A673 (cell line): ENCODE measurements around the gene FRS3. TPM values are rescaled to one million over a fixed set of nuclear protein-coding genes. Genes with fewer than 3 reads are reported as not detected.

Experiments
- BruUV-seq: library from RNA; stranded (reverse); fragments of 400-500 nt; replicated peaks from 2 replicates; lab custom pipeline; 2021; lab: Mats Ljungman, UMichigan
- CTCF ChIA-PET: fragments of 300-600 bp; sonication (Branson Sonifier 250); formaldehyde crosslinking; loops from one replicate; lab custom pipeline; 2022; ENCODE audit warnings: antibody characterized with exemption; lab: Charles Lee
- POLR2A ChIA-PET: fragments of 300-600 bp; sonication (Branson Sonifier 250); formaldehyde crosslinking; loops from one replicate; lab custom pipeline; 2022; ENCODE audit warnings: antibody characterized with exemption; ENCODE audit not compliant: low non-redundant PET; lab: Charles Lee
- DNase-seq: peaks from one replicate; pipeline ENCODE4 v3.0.0-alpha.2; 2015; ENCODE audit warnings: low spot score
- H3K27ac ChIP-seq: fragments of 200-600 bp; sonication (generic); 2 replicates; pipeline ENCODE4 v1.5.1; 2016; ENCODE audit warnings: mixed run types, low read depth, mild to moderate bottlenecking, mixed read lengths, antibody characterized with exemption, low read length; ENCODE audit not compliant: poor library complexity, severe bottlenecking
- H3K27me3 ChIP-seq: fragments of 200-600 bp; sonication (generic); replicated peaks from 2 replicates; pipeline ENCODE4 v1.6.1; 2017; ENCODE audit warnings: mixed run types, low read depth, mild to moderate bottlenecking, mixed read lengths, antibody characterized with exemption, low read length; ENCODE audit not compliant: insufficient read depth, poor library complexity
- H3K36me3 ChIP-seq: fragments of 200-600 bp; sonication (generic); 2 replicates; pipeline ENCODE4 v1.6.1; 2016; ENCODE audit warnings: mixed run types, mild to moderate bottlenecking, mixed read lengths, antibody characterized with exemption, low read length; ENCODE audit not compliant: insufficient read depth, poor library complexity, severe bottlenecking
- H3K4me1 ChIP-seq: fragments of 200-600 bp; sonication (generic); 2 replicates; pipeline ENCODE4 v1.6.1; 2017; ENCODE audit warnings: mixed run types, mild to moderate bottlenecking, mixed read lengths, antibody characterized with exemption, low read length; ENCODE audit not compliant: insufficient read depth, poor library complexity, severe bottlenecking
- H3K4me3 ChIP-seq: fragments of 200-600 bp; sonication (generic); 2 replicates; pipeline ENCODE4 v1.5.1; 2016; ENCODE audit warnings: low read depth, mixed run types, mild to moderate bottlenecking, mixed read lengths, low read length; ENCODE audit not compliant: poor library complexity, severe bottlenecking
- H3K9me3 ChIP-seq: fragments of 200-600 bp; sonication (generic); 2 replicates; pipeline ENCODE4 v1.6.1; 2016; ENCODE audit warnings: mixed run types, low read depth, mild to moderate bottlenecking, mixed read lengths, antibody characterized with exemption, low read length; ENCODE audit not compliant: poor library complexity, severe bottlenecking
- EZH2 ChIP-seq: fragments of 200-600 bp; sonication (generic); IDR thresholded peaks from 2 replicates; pipeline ENCODE4 v1.6.1; 2017; ENCODE audit warnings: borderline replicate concordance, low read depth, mild to moderate bottlenecking, mixed read lengths, antibody characterized with exemption, low read length; ENCODE audit not compliant: poor library complexity, severe bottlenecking
- intact Hi-C: fragments of 100-400 bp; cut with micrococcal nuclease; formaldehyde crosslinking; loops from one replicate; pipeline ENCODE4 v1.10.0; 2022; ENCODE audit not compliant: unreplicated experiment
- total RNA-seq: library from RNA; stranded (reverse); gene quantifications from 2 replicates; pipeline ENCODE4 v1.2.3, GENCODE V29; 2021
- TF ChIP-seq, protein P1 (sequence below): fragments of 300-800, 200-600 bp; sonication (generic); conservative IDR thresholded peaks from 2 replicates; pipeline ENCODE4 v1.5.1; 2017; ENCODE audit warnings: low read depth, mild to moderate bottlenecking, antibody characterized with exemption, low read length, moderate library complexity, mixed read lengths

FRS3 gene
- total RNA-seq, 1 experiment from 2014 or later: 3.0 TPM

DNA sequence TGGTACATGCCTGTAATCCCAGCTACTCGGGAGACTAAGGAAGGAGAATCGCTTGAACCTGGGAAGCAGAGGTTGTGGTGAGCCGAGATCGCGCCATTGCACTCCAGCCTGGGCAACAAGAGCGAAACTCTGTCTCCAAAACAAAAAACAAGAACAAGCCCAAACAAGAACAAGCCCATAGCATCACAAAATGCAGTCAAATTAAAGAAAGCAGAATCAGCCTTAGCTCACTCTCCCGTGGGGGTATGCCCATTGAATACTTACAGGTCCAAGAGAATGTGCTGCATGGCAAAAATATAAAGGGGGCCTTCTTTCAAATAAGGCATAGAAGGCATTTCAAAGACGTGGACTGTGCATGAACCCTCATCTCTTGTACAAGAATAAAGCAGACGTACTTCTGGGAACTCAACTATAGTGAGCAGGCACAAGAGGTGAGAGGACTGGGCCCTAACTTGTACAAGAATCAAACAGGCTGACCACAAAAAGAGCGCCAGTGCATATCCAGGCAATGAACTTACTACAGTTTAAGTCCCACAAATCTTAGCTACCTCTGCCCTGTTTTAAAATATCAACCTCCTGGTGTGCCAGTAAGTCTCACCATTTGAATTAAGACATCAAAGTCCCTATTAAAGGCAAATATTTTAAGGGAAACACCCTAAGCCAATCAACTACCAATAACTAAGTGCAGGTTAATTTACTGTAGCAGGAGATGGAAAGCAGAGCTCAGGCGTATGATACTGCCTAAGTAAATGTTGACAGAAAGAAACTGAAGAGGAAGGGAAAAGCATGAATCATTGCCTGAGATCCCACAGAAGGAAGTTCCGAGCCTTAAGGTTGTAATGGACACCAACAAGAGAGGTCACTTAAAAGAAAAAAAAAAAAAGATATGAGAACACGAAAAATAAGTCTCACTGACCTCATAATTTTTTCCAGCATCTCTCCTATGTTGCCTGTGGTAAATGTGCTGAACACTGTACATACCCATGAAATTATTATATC is 45.2 kb upstream of the FRS3 start:
- H3K27me3 ChIP-seq: no peaks in the 10 kb centered on the region
- POLR2A ChIA-PET: no interaction called here
- intact Hi-C loops: no loop called here
- BruUV-seq: no TSS peak
- no peak overlapping the region for H3K27ac ChIP-seq
- H3K9me3 ChIP-seq: no peaks in the 10 kb centered on the region
- H3K36me3 ChIP-seq: no peaks in the 10 kb centered on the region
- H3K4me1 ChIP-seq: no peaks in the 10 kb centered on the region
- no peak overlapping the region for H3K4me3 ChIP-seq
- CTCF ChIA-PET: no interaction called here
- DNase-seq: no peak
- TF ChIP-seq, protein P1, sequence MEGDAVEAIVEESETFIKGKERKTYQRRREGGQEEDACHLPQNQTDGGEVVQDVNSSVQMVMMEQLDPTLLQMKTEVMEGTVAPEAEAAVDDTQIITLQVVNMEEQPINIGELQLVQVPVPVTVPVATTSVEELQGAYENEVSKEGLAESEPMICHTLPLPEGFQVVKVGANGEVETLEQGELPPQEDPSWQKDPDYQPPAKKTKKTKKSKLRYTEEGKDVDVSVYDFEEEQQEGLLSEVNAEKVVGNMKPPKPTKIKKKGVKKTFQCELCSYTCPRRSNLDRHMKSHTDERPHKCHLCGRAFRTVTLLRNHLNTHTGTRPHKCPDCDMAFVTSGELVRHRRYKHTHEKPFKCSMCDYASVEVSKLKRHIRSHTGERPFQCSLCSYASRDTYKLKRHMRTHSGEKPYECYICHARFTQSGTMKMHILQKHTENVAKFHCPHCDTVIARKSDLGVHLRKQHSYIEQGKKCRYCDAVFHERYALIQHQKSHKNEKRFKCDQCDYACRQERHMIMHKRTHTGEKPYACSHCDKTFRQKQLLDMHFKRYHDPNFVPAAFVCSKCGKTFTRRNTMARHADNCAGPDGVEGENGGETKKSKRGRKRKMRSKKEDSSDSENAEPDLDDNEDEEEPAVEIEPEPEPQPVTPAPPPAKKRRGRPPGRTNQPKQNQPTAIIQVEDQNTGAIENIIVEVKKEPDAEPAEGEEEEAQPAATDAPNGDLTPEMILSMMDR: no peak

- CTCF ChIA-PET: no interaction called here
- no TSS peak for BruUV-seq
- POLR2A ChIA-PET: no interaction called here
Measured at GRCh38 chr6:41823178-41823577, 43.5 kb upstream of the FRS3 start.

DNA sequence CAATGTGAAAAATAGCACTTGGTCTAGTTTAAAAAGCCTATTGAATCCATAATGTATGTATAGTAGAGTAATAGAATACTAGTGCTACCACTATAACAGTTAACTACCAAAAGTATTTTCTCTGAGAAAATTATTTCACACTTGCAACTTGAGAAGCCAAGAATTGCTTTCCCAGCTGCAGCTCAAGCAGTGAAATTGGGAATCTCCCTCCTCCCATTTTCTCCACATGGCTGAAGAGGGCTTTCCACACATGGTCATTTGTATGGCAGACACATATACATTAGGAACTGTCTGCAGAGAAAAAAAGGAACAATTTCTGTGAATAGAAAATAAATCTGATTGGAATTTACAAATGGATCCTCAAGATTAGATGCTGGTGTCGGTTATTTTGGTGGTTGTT is 42.3 kb upstream of the FRS3 start:
- no peak for TF ChIP-seq EZH2
- TF ChIP-seq, protein P1: no peak
- no peaks in the 10 kb centered on the region for H3K4me1 ChIP-seq
- POLR2A ChIA-PET: no interaction called here
- H3K27ac ChIP-seq: no peak overlapping the region
- no peak overlapping the region for H3K4me3 ChIP-seq
- DNase-seq: no peak
- intact Hi-C loops: no loop called here
- no peaks in the 10 kb centered on the region for H3K36me3 ChIP-seq
- H3K27me3 ChIP-seq: no peaks in the 10 kb centered on the region
- no TSS peak for BruUV-seq
- no peaks in the 10 kb centered on the region for H3K9me3 ChIP-seq
- CTCF ChIA-PET: no interaction called here

More at GRCh38 chr6:41823178-41823577, 43.5 kb upstream of the FRS3 start:
- Histone ChIP-seq H3K9me3 (no peaks in the 10 kb centered on the region), H3K4me3 (no peak overlapping the region), H3K4me1 (no peaks in the 10 kb centered on the region), H3K27me3 (no peaks in the 10 kb centered on the region), H3K27ac (no peak overlapping the region), H3K36me3 (no peaks in the 10 kb centered on the region)
- intact Hi-C loops: no loop called here
- DNase-seq: no peak
- TF ChIP-seq, protein P1: no peak
- TF ChIP-seq EZH2: no peak
